Heart right ventricle (tissue), 16 donors: Measurements from ENCODE around the gene C11orf21. TPM values are rescaled to one million over a fixed set of nuclear protein-coding genes. Genes with fewer than 3 reads are reported as not detected.

Experiments
- ATAC-seq, 8 donors: fragments of 200-7000 bp; cut with Tn5 transposase; one replicate each; pipeline ENCODE4 v1.9.1; 2020; ENCODE audit warnings: mild to moderate bottlenecking in 8 of 8, moderate library complexity in 8 of 8, moderate number of reproducible peaks in 1 of 8
- DNase-seq, 2 donors: peaks; one replicate each; pipeline ENCODE4 v3.0.0-alpha.2; 2020
- H3K27ac ChIP-seq, 10 donors: fragments of 200-600 bp; sonication (generic) in 2 of 10; one replicate each; pipeline versions ENCODE4 v1.5.0 to v1.8.0; 2020 to 2022; ENCODE audit warnings: mild to moderate bottlenecking in 3 of 10
- H3K27me3 ChIP-seq, 7 donors: fragments of 200-600 bp; one replicate each; pipeline ENCODE4 v1.8.0; 2021 to 2022; ENCODE audit warnings: mild to moderate bottlenecking in 2 of 7
- H3K36me3 ChIP-seq, 9 donors: fragments of 200-600 bp; sonication (generic) in 1 of 9; one replicate each; pipeline versions ENCODE4 v1.5.0 to v1.8.0; 2020 to 2022; ENCODE audit warnings: mild to moderate bottlenecking in 2 of 9
- H3K4me1 ChIP-seq, 9 donors: fragments of 200-600 bp; sonication (generic) in 1 of 9; one replicate each; pipeline versions ENCODE4 v1.5.0 to v1.8.0; 2020 to 2022; ENCODE audit warnings: mild to moderate bottlenecking in 4 of 9
- H3K4me3 ChIP-seq, 10 donors: fragments of 200-600 bp; sonication (generic) in 2 of 10; one replicate each; pipeline versions ENCODE4 v1.5.0 to v1.8.0; 2020 to 2022; ENCODE audit warnings: mild to moderate bottlenecking in 7 of 10, moderate library complexity in 2 of 10
- H3K9me3 ChIP-seq, 11 donors: fragments of 200-600 bp in 10 of 11; sonication (generic) in 2 of 11; one replicate each; pipeline versions ENCODE4 v1.5.0 to v1.8.0; 2013 to 2022; ENCODE audit warnings: mild to moderate bottlenecking in 2 of 11, control low read depth in 1 of 11, moderate library complexity in 1 of 11
- WGBS, 2 donors: extraction: QIAGEN DNeasy Blood & Tissue Kit; methylation state at CpG; one replicate each; pipeline ENCODE4 v1.1.7; 2013; ENCODE audit warnings: inconsistent platforms in 1 of 2; 5-methylcytosine and 5-hydroxymethylcytosine counted together
- intact Hi-C, 10 donors: fragments of 100-400 bp; cut with DNase I; formaldehyde crosslinking; loops; one replicate each; pipeline versions ENCODE4 v1.11.1 to v1.14.2; 2022
- polyA plus RNA-seq, 2 donors: library from polyadenylated mRNA; stranded (reverse); fragments of 200-250 nt; gene quantifications; one replicate each; pipeline ENCODE4 v1.2.3, GENCODE V29; 2013
- total RNA-seq, 10 donors: library from RNA; stranded (reverse); fragmentation: NEBNext Ultra II Directional in 3 of 10; extraction: Animal tissue kit (Norgen Biotek cat#: 25700) in 3 of 10; gene quantifications; one replicate each; pipeline versions ENCODE4 v1.2.1 to v1.2.4, GENCODE V29; 2021 to 2023
- TF ChIP-seq, protein P1 (sequence below), 9 donors: fragments of 200-600 bp; sonication (generic) in 2 of 9; IDR thresholded peaks; one replicate each; pipeline versions ENCODE4 v1.5.0 to v1.8.0; 2021 to 2022; ENCODE audit warnings: antibody characterized with exemption in 9 of 9, mild to moderate bottlenecking in 5 of 9, moderate library complexity in 1 of 9
- donor health status: Arrhythmogenic right ventricular cardiomyopathy.
- donor health status: ischemic (EF 13 %, LVEDD 7.1; RV severe dilation, severe dysfunction).
- donor health status: healthy with polysubstance abuse.
- donor health status: DM: no; HTN: yes; CAD: no.
- donor health status: DM: no; HTN: no; CAD: no.
- donor health status: ischemic (EF 25% LVEDD 6.9; RV normal size, moderate dysfunction).
- donor health status: ischemic (EF 25% LVEDD 5.7; RV mildly dilated, moderate dysfunction).
- donor health status: healthy.
- donor health status: DM: yes; HTN: yes; CAD: no.
- donor health status: Ischemic cardiomyopathy.
- donor health status: ischemic (EF 35%, LVEDD 5.7; RV mildly dilated, moderate dysfunction).
- donor health status: nonischemic (EF 11% LVEDD 7.7; RV severe dilation, severe dysfunction).
- donor health status: DM: yes; HTN: yes; CAD: no.
- donor health status: PGD.
- donor health status: ischemic (EF 29% LVEDD 5.4; RV normal size, mild dysfunction).
- donor health status: nonischemic (EF 23%, LVEDD 6.1; RV moderate dilation, normal function).

The C11orf21 gene
- total and polyA plus RNA-seq, 12 donors: 2.6 to 73.4 (median 31.1) TPM

- Histone ChIP-seq H3K4me1 (peaks cover 0 to 13% (median 0%) of the 10 kb centered on the region in 9 donors), H3K9me3 (peaks cover 0 to 20% (median 4%) of the 10 kb centered on the region in 11 donors), H3K4me3 (no peak overlapping the region), H3K27ac (no peak overlapping the region), H3K36me3 (no peaks in the 10 kb centered on the region), H3K27me3 (no peaks in the 10 kb centered on the region)
- TF ChIP-seq, protein P1, sequence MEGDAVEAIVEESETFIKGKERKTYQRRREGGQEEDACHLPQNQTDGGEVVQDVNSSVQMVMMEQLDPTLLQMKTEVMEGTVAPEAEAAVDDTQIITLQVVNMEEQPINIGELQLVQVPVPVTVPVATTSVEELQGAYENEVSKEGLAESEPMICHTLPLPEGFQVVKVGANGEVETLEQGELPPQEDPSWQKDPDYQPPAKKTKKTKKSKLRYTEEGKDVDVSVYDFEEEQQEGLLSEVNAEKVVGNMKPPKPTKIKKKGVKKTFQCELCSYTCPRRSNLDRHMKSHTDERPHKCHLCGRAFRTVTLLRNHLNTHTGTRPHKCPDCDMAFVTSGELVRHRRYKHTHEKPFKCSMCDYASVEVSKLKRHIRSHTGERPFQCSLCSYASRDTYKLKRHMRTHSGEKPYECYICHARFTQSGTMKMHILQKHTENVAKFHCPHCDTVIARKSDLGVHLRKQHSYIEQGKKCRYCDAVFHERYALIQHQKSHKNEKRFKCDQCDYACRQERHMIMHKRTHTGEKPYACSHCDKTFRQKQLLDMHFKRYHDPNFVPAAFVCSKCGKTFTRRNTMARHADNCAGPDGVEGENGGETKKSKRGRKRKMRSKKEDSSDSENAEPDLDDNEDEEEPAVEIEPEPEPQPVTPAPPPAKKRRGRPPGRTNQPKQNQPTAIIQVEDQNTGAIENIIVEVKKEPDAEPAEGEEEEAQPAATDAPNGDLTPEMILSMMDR (IDR thresholded peaks at IDR 0.05): no peak
- ATAC-seq (no peak), DNase-seq (no peak)
- 83% methylated on average over 6 of the region's 6 CpGs for WGBS, 2 donors
- intact Hi-C loops: no loop called here
Observed at GRCh38 chr11:2321311-2321683, 19.6 kb upstream of the C11orf21 start.

DNA sequence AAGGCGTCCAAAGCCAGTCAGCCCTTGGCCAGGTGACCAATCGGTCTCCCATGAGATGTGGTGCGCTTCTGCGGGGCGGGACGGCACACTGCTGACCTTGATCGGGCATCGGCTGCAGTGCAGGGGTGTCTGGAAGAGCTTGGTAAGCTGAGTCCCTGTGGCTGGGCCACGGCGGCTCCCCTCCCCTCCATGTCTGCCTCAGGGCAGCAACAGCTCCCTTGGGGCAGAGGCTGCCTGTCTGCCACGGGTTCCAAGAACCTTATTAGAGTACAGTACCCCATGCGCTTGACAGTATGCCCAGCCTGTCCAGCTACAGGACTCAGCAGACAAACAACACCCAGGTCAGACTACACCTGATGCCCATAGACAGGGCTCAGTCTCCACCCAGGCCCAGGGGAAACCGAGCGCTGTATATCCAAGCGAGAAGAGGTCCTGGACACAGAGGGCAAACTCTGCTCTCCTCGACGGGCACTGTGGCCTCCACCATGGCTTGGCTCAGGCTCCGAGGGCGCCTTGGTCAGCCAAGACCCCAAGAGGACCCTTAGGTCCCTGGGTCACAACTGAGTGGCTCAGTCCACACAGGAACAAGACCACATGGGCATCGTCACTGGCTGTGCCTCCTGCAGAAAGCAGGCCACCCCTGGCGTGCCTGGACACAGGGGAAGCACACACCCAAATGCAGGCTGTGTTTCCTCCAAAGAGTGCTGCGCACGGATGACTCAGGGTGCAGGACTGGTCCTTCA is 19.0 kb upstream of the C11orf21 start:
- WGBS, 2 donors: 87 to 88% methylated on average over 23 of the region's 23 CpGs
- Histone ChIP-seq H3K36me3 (no peaks in the 10 kb centered on the region), H3K27ac (no peak overlapping the region), H3K9me3 (peaks cover 0 to 20% (median 4%) of the 10 kb centered on the region in 11 donors), H3K4me1 (peaks cover 0 to 12% (median 3%) of the 10 kb centered on the region in 9 donors), H3K4me3 (no peak overlapping the region), H3K27me3 (no peaks in the 10 kb centered on the region)
- DNase-seq: no peak
- intact Hi-C loops: no loop called here
- ATAC-seq: no peak
- TF ChIP-seq, protein P1 (IDR thresholded peaks at IDR 0.05): no peak

DNA sequence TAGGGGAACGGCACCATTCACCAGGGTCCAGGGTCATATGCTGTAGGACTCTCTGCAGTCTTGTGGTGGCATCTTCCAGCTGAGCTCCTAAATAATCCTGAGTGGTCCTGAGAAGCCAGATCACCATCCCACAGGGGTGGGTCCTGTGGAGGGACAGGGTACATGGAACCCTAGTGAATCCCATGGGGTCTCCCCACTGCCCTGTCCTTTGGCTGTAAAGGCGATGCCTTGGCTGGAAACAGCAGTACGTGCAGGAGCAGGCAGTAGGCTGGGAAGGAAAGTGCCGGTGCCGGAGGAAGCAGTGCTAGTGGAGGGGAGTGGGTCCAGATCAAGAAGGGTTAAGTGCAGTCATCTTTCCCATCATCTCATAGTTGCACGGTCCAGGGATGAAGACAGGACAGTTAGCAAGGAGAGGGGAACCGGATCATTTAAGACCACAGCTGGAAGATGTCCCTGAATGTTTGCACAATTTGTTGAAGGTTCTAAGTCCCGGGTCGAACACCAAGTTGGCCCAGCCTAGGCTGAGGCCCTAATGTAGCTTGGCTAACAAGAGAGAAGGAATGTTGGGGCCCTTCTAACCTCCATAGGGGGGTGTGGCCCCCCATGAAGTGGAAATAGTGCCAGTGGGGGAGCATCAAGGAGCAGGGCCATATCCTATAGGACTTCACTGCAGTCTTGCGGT is 18.2 kb upstream of the C11orf21 start:
- no peaks in the 10 kb centered on the region for H3K27me3 ChIP-seq
- TF ChIP-seq, protein P1 (IDR thresholded peaks at IDR 0.05): no peak
- H3K36me3 ChIP-seq: no peaks in the 10 kb centered on the region
- WGBS, 2 donors: 76% methylated on average over 10 of the region's 10 CpGs
- ATAC-seq: no peak
- intact Hi-C loops: loop anchor here in 2 of 10 donors (5.0 kb wide), 2 partner anchors 52 to 57 kb away; partner anchors contain the start of gene CD81 (in 1 of the 2)
- peaks cover 4 to 13% (median 10%) of the 10 kb centered on the region in 9 donors for H3K4me1 ChIP-seq
- H3K9me3 ChIP-seq: peaks cover 0 to 20% (median 4%) of the 10 kb centered on the region in 11 donors
- DNase-seq: no peak
- H3K4me3 ChIP-seq: no peak overlapping the region
- no peak overlapping the region for H3K27ac ChIP-seq

DNA sequence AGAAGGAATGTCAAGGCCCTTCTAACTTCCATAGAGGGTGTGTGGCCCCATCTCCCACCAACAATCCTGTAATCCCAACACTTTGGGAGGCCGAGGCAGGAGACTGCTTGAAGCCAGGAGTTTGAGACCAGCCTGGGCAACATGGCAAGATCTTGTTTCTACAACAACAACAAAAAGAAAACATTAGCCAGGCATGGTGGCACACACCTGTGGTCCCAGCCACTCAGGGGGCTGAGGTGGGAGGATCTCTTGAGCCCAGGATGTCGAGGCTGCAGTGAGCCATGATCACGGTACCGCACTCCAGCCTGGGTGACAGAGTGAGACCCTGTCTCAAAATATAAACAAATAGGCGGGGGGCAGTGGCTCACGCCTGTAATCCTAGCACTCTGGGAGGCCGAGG is 17.0 kb upstream of the C11orf21 start:
- Histone ChIP-seq H3K4me3 (no peak overlapping the region), H3K4me1 (peaks cover 13 to 24% (median 22%) of the 10 kb centered on the region in 9 donors), H3K27ac (no peak overlapping the region), H3K27me3 (no peaks in the 10 kb centered on the region), H3K36me3 (no peaks in the 10 kb centered on the region), H3K9me3 (peaks cover 0 to 20% (median 4%) of the 10 kb centered on the region in 11 donors)
- intact Hi-C loops: loop anchor here in 2 of 10 donors (5.0 kb wide), 2 partner anchors 54 to 59 kb away; partner anchors contain the start of gene CD81 (in 1 of the 2)
- ATAC-seq: no peak
- WGBS, 2 donors: 95 to 97% methylated on average over 7 of the region's 7 CpGs
- TF ChIP-seq, protein P1 (IDR thresholded peaks at IDR 0.05): no peak
- DNase-seq: no peak
